ENCODE measurements around the gene MERTK.
"Not testable (repeated sequence)": the region's sequence is repeated elsewhere in the genome, so short reads cannot be mapped to it uniquely, and the experiment has no call there.

Gene MERTK

GRCh38 chr2:112053917-112054846 lies 155.8 kb downstream of the MERTK start:
- Mint-ChIP-seq H3K4me3 (peak overlapping the region; percentile 94), H3K36me3 (peaks cover 12% of the 10 kb centered on the region), H3K9me3 (no peaks in the 10 kb centered on the region), H3K4me1 (peaks cover 41% of the 10 kb centered on the region), H3K27ac (peak overlapping the region; percentile 99), H3K27me3 (peaks cover 4% of the 10 kb centered on the region)
- peak; percentile 98 for DNase-seq
- CTCF ChIA-PET, result interaction anchor here (1.2 kb wide), 1 partner anchor 167 kb away, joined by 5 read pairs; no protein-coding TSS in a partner anchor

DNA sequence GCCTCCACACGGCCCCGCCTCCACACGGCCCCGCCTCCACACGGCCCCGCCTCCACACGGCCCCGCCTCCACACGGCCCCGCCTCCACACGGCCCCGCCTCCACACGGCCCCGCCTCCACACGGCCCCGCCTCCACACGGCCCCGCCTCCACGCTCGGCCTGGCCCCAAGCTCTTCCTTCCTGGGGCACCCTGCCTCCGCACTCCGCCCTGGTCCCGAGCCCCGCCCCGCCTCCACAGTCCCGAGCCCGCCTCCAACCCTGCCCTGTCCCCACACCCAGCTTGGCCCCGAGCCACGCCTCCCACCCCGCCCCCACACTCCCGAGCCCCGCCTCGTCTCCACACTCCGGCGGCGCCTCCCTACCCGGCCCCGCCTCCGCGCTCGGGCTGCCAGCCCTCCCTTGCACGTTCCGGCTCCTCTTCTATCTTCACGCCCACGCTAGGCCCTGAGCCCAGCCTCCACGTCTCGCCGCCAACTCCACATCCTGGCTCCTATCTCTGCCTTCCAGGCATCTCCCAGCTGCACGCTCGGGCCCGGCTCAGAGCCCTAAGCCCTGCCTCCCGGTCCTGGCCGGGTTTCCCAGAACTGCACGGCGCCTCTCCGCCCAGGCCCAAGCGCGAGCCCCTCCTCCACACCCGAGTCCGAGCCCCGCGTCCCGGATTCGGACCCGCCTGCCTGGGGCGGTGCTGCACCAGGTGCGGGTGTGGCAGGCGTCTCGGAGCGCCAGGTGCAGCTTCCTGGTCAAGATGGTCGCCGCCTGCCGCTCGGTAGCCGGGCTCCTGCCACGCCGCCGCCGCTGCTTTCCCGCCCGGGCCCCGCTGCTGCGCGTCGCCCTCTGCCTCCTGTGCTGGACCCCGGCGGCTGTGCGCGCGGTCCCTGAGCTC lies 156.7 kb downstream of the MERTK start, which contains the start of gene TMEM87B:
Gene TMEM87B (plus strand): TSS at position 423 of the 883 bp plus-strand sequence. CDS start 323 bp downstream, at position 746.
- Mint-ChIP-seq H3K4me3 (peak within 1 kb of the TSS; percentile 94), H3K27me3 (peaks cover 4% of the 10 kb centered on the region), H3K27ac (peak within 1 kb of the TSS; percentile 99), H3K36me3 (peaks cover 20% of the 10 kb centered on the region), H3K9me3 (no peaks in the 10 kb centered on the region), H3K4me1 (peaks cover 42% of the 10 kb centered on the region)
- peak; percentile 99 for DNase-seq
- CTCF ChIA-PET, result interaction anchor here (0.9 to 1.2 kb wide), 2 partner anchors 9 to 168 kb away, joined by 3 to 5 read pairs; no protein-coding TSS in a partner anchor

- peak overlapping the region; percentile 96 for H3K27ac Mint-ChIP-seq
- peaks cover 4% of the 10 kb centered on the region for H3K27me3 Mint-ChIP-seq
- H3K36me3 Mint-ChIP-seq, result peaks cover 20% of the 10 kb centered on the region
- peak overlapping the region; percentile 78 for H3K4me3 Mint-ChIP-seq
- CTCF ChIA-PET, result interaction anchor here (0.9 kb wide), 1 partner anchor 8 kb away, joined by 3 read pairs; no protein-coding TSS in a partner anchor
- DNase-seq, result peak; percentile 54
- H3K4me1 Mint-ChIP-seq, result peaks cover 42% of the 10 kb centered on the region
- H3K9me3 Mint-ChIP-seq, result no peaks in the 10 kb centered on the region
Measured at GRCh38 chr2:112055730-112056625, 157.6 kb downstream of the MERTK start.

GRCh38 chr2:112056626-112056987 lies 158.2 kb downstream of the MERTK start:
- peak overlapping the region; percentile 78 for H3K4me3 Mint-ChIP-seq
- peaks cover 24% of the 10 kb centered on the region for H3K36me3 Mint-ChIP-seq
- peak overlapping the region; percentile 96 for H3K27ac Mint-ChIP-seq
- peaks cover 42% of the 10 kb centered on the region for H3K4me1 Mint-ChIP-seq
- no peak for DNase-seq
- H3K27me3 Mint-ChIP-seq, result peaks cover 4% of the 10 kb centered on the region
- H3K9me3 Mint-ChIP-seq, result no peaks in the 10 kb centered on the region
- CTCF ChIA-PET, result no interaction called here

- DNase-seq, result no peak
- Mint-ChIP-seq H3K9me3 (no peaks in the 10 kb centered on the region), H3K4me3 (no peak overlapping the region), H3K27ac (no peak overlapping the region), H3K27me3 (no peaks in the 10 kb centered on the region), H3K36me3 (peaks cover 54% of the 10 kb centered on the region), H3K4me1 (peaks cover 51% of the 10 kb centered on the region)
- CTCF ChIA-PET, result interaction anchor here (1.9 kb wide), 1 partner anchor 13 kb away, joined by 5 read pairs; no protein-coding TSS in a partner anchor
Measured at GRCh38 chr2:112059671-112060070, 161.3 kb downstream of the MERTK start.

DNA sequence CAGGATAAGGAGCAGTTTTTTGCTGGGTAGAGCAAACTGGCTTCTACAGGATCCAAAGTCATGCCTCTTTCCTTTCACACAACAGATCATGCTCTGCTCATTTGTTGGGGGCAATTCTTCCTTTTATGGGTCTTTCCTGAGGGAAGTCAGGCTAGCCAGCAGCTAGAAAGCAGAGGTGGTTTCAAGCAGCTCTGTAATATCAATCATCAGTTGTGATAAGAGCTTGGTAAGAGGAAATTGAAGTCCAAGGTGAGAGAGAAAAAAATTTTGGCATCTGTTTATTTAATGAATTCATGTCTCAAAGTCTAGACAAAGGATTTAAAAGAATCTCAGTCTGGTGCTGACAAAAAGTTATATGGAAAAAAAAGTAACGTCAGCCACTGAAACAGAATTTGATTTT lies 162.9 kb downstream of the MERTK start:
- peaks cover 56% of the 10 kb centered on the region for H3K4me1 Mint-ChIP-seq
- H3K36me3 Mint-ChIP-seq, result peaks cover 61% of the 10 kb centered on the region

DNA sequence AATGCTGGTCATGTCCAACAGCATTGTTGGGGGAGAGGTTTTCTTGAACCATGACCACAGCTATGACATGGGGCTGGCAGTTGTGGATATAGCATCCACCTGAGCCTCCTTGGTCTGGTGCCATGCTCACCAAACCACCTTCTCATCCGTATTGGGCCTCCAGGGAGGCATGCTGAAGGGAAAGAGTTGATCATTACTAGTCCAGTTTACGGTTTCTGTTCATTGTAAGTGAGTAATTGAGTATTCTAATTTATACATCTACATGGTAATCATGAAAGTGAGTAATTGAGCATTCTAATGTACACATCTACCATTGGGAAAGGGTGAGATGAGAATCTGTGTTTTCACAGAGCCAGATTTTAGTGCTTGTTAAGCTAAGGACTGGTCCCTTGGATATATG lies 163.4 kb downstream of the MERTK start:
- H3K27ac Mint-ChIP-seq, result no peak overlapping the region
- H3K36me3 Mint-ChIP-seq, result peaks cover 63% of the 10 kb centered on the region
- H3K9me3 Mint-ChIP-seq, result no peaks in the 10 kb centered on the region
- H3K27me3 Mint-ChIP-seq, result no peaks in the 10 kb centered on the region
- CTCF ChIA-PET, result no interaction called here
- H3K4me1 Mint-ChIP-seq, result peaks cover 53% of the 10 kb centered on the region
- DNase-seq, result no peak
- H3K4me3 Mint-ChIP-seq, result no peak overlapping the region

More for the DNA sequence above, 162.9 kb downstream of the MERTK start:
- no peak overlapping the region for H3K4me3 Mint-ChIP-seq
- DNase-seq, result no peak
- CTCF ChIA-PET, result no interaction called here
- no peaks in the 10 kb centered on the region for H3K9me3 Mint-ChIP-seq
- H3K27ac Mint-ChIP-seq, result no peak overlapping the region
- H3K27me3 Mint-ChIP-seq, result no peaks in the 10 kb centered on the region

- CTCF ChIA-PET, result interaction anchor here (1.7 kb wide), 1 partner anchor 13 kb away, joined by 6 read pairs; no protein-coding TSS in a partner anchor
- H3K27ac Mint-ChIP-seq, result no peak overlapping the region
- no peaks in the 10 kb centered on the region for H3K9me3 Mint-ChIP-seq
- peaks cover 45% of the 10 kb centered on the region for H3K4me1 Mint-ChIP-seq
- DNase-seq, result no peak
- H3K36me3 Mint-ChIP-seq, result peaks cover 73% of the 10 kb centered on the region
- no peak overlapping the region for H3K4me3 Mint-ChIP-seq
- no peaks in the 10 kb centered on the region for H3K27me3 Mint-ChIP-seq
Measured at GRCh38 chr2:112062894-112063293, 164.5 kb downstream of the MERTK start.

DNA sequence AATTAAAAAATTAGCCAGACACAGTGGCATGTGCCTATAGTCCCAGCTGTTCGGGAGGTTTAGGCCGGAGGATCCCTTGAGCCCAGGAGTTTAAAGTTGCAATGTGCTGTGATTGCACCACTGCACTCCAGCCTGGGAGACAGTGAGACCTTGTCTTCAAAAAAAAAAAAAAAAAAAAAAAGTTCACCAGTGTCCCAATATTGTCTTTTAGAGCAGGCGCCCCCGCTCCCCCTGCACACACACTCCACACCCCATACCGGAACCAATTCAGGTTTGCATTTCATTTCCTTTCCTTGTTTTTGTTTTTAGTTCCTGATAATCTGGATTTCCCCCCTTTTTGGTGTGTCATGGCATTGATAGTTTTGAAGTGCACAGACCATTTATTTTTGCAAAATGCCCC lies 167.1 kb downstream of the MERTK start:
- CTCF ChIA-PET, result no interaction called here
- Mint-ChIP-seq H3K27ac (peak overlapping the region; percentile 63), H3K4me3 (no peak overlapping the region), H3K27me3 (no peaks in the 10 kb centered on the region), H3K36me3 (peaks cover 74% of the 10 kb centered on the region), H3K9me3 (peaks cover 6% of the 10 kb centered on the region), H3K4me1 (peaks cover 32% of the 10 kb centered on the region)
- DNase-seq, result no peak

GRCh38 chr2:112065966-112066365 lies 167.6 kb downstream of the MERTK start:
- no peak for DNase-seq
- Mint-ChIP-seq H3K4me3 (no peak overlapping the region), H3K4me1 (peaks cover 32% of the 10 kb centered on the region), H3K9me3 (peaks cover 6% of the 10 kb centered on the region), H3K27ac (peak overlapping the region; percentile 63), H3K27me3 (no peaks in the 10 kb centered on the region), H3K36me3 (peaks cover 76% of the 10 kb centered on the region)
- CTCF ChIA-PET, result no interaction called here

- H3K4me3 Mint-ChIP-seq, H3K27me3 Mint-ChIP-seq, H3K27ac Mint-ChIP-seq, DNase-seq, CTCF ChIA-PET: not testable (repeated sequence)
- H3K9me3 Mint-ChIP-seq, result peaks cover 19% of the 10 kb centered on the region
- H3K36me3 Mint-ChIP-seq, result peaks cover 79% of the 10 kb centered on the region
- H3K4me1 Mint-ChIP-seq, result peaks cover 18% of the 10 kb centered on the region
Measured at GRCh38 chr2:112069794-112070193, 171.4 kb downstream of the MERTK start.

DNA sequence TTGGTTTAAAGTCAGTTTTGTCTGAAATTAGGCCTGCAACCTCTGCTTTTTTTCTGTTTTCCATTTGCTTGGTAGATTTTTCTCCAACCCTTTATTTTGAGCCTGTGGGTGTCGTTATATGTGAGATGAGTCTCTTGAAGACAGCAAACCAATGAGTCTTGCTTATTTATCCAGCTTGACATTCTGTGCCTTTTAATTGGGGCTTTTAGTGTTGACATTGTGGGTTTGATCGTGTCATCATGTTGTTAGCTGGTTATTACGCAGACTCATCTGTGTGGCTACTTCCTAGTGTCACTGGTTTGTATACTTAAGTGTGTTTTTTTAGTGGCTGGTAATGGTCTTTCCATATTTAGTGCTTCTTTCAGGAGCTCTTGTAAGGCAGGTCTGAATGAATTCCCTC lies 175.5 kb downstream of the MERTK start:
- CTCF ChIA-PET, result no interaction called here
- Mint-ChIP-seq H3K4me3 (no peak overlapping the region), H3K27ac (peak overlapping the region; percentile 2)

GRCh38 chr2:112074506-112074905 lies 176.1 kb downstream of the MERTK start:
- Mint-ChIP-seq H3K9me3 (peaks cover 15% of the 10 kb centered on the region), H3K4me1 (peaks cover 10% of the 10 kb centered on the region), H3K36me3 (peaks cover 71% of the 10 kb centered on the region), H3K27me3 (no peaks in the 10 kb centered on the region), H3K4me3 (no peak overlapping the region), H3K27ac (no peak overlapping the region)
- DNase-seq, result no peak
- CTCF ChIA-PET, result interaction anchor here (0.6 kb wide), 1 partner anchor 15 kb away, joined by 3 read pairs; no protein-coding TSS in a partner anchor

More for the DNA sequence above, 175.5 kb downstream of the MERTK start:
- Mint-ChIP-seq H3K27me3 (no peaks in the 10 kb centered on the region), H3K36me3 (peaks cover 70% of the 10 kb centered on the region), H3K9me3 (peaks cover 19% of the 10 kb centered on the region), H3K4me1 (peaks cover 13% of the 10 kb centered on the region)
- no peak for DNase-seq

Data from activated naive CD4-positive, alpha-beta T cell treated with anti-CD3 and anti-CD28 coated beads, Interleukin-2, amount 10 ng/mL, durations not matched to agents 7 days and 5 days (primary cell).